SK-N-SH treated with all-trans-retinoic acid at 6 μM for 48 hours (cell line): ENCODE results near the gene ZNF319.

Experiments
- ATAC-seq: fragments of 200-7000 bp; cut with Tn5 transposase; 3 replicates; pipeline ENCODE4 v1.9.1; 2020; ENCODE audit warnings: mild to moderate bottlenecking, moderate library complexity
- ARNTL ChIP-seq: fragments of 450-650 bp; formaldehyde crosslinking; IDR thresholded peaks from 2 replicates; pipeline ENCODE4 v1.5.0; 2020; ENCODE audit warnings: low read depth, mild to moderate bottlenecking, moderate library complexity, borderline replicate concordance
- BACH2 ChIP-seq: fragments of 250-450 bp; sonication (Bioruptor Pico); IDR thresholded peaks from 2 replicates; pipeline ENCODE4 v1.9.0; 2021; ENCODE audit warnings: mild to moderate bottlenecking, borderline replicate concordance
- CSDC2 ChIP-seq: fragments of 250-450 bp; sonication (Bioruptor Pico); IDR thresholded peaks from 2 replicates; pipeline ENCODE4 v1.5.0; 2020; ENCODE audit warnings: mild to moderate bottlenecking, moderate library complexity
- ESRRG ChIP-seq: fragments of 250-450 bp; sonication (Bioruptor Pico); IDR thresholded peaks from 2 replicates; pipeline ENCODE4 v1.6.1; 2021; ENCODE audit warnings: mild to moderate bottlenecking
- GLIS3 ChIP-seq: fragments of 250-450 bp; sonication (Bioruptor Pico); IDR thresholded peaks from 2 replicates; pipeline ENCODE4 v1.5.0; 2020; ENCODE audit warnings: mild to moderate bottlenecking, moderate library complexity
- ISL1 ChIP-seq: fragments of 250-450 bp; sonication (Bioruptor Pico); IDR thresholded peaks from 2 replicates; pipeline ENCODE4 v2.1.2; 2022; ENCODE audit warnings: mild to moderate bottlenecking, moderate library complexity
- OSR1 ChIP-seq: fragments of 250-450 bp; sonication (Bioruptor Pico); IDR thresholded peaks from 2 replicates; pipeline ENCODE4 v1.8.0; 2022; ENCODE audit warnings: moderate library complexity, mild to moderate bottlenecking, inconsistent platforms
- PATZ1 ChIP-seq: fragments of 250-450 bp; sonication (Bioruptor Pico); IDR thresholded peaks from 2 replicates; pipeline ENCODE4 v1.8.0; 2020; ENCODE audit warnings: mild to moderate bottlenecking, moderate library complexity, borderline replicate concordance
- POU6F1 ChIP-seq: fragments of 250-450 bp; sonication (Bioruptor Pico); IDR thresholded peaks from 2 replicates; pipeline ENCODE4 v1.8.0; 2021; ENCODE audit warnings: low read depth, mild to moderate bottlenecking, moderate library complexity, borderline replicate concordance
- PPARA ChIP-seq: fragments of 250-450 bp; sonication (Bioruptor Pico); IDR thresholded peaks from 2 replicates; pipeline ENCODE4 v1.5.0; 2020; ENCODE audit warnings: mild to moderate bottlenecking, borderline replicate concordance
- RARB ChIP-seq: fragments of 250-450 bp; sonication (Bioruptor Pico); IDR thresholded peaks from 2 replicates; pipeline ENCODE4 v1.8.0; 2021; ENCODE audit warnings: mild to moderate bottlenecking, moderate library complexity
- SNAI2 ChIP-seq: fragments of 250-450 bp; sonication (Bioruptor Pico); IDR thresholded peaks from 2 replicates; pipeline ENCODE4 v1.5.0; 2020; ENCODE audit warnings: mild to moderate bottlenecking, moderate library complexity
- TCF4 ChIP-seq: fragments of 250-450 bp; sonication (Bioruptor Pico); IDR thresholded peaks from 2 replicates; pipeline ENCODE4 v1.8.0; 2021; ENCODE audit warnings: mild to moderate bottlenecking, moderate library complexity, borderline replicate concordance
- TOX ChIP-seq: fragments of 250-450 bp; sonication (Bioruptor Pico); IDR thresholded peaks from 2 replicates; pipeline ENCODE4 v1.8.0; 2021; ENCODE audit warnings: mild to moderate bottlenecking, moderate library complexity, borderline replicate concordance
- TSHZ2 ChIP-seq: fragments of 250-450 bp; sonication (Bioruptor Pico); IDR thresholded peaks from 2 replicates; pipeline ENCODE4 v1.5.0; 2020; ENCODE audit warnings: mild to moderate bottlenecking, moderate library complexity
- ZC3H10 ChIP-seq: fragments of 250-450 bp; sonication (Bioruptor Pico); IDR thresholded peaks from 2 replicates; pipeline ENCODE4 v1.5.1; 2021; ENCODE audit warnings: mild to moderate bottlenecking, moderate library complexity
- ZFP3 ChIP-seq: fragments of 250-450 bp; sonication (Bioruptor Pico); IDR thresholded peaks from 2 replicates; pipeline ENCODE4 v1.5.0; 2020; ENCODE audit warnings: mild to moderate bottlenecking, moderate library complexity
- ZFP30 ChIP-seq: fragments of 450-650 bp; formaldehyde crosslinking; IDR thresholded peaks from 2 replicates; pipeline ENCODE4 v1.5.0; 2022; ENCODE audit warnings: mild to moderate bottlenecking, moderate library complexity
- ZNF8 ChIP-seq: fragments of 450-650 bp; formaldehyde crosslinking; IDR thresholded peaks from 2 replicates; pipeline ENCODE4 v1.5.0; 2020; ENCODE audit warnings: mild to moderate bottlenecking, moderate library complexity
- TF ChIP-seq, protein P1 (sequence below): fragments of 250-450 bp; sonication (Bioruptor Pico); IDR thresholded peaks from 2 replicates; pipeline ENCODE4 v1.5.1; 2020; ENCODE audit warnings: low read depth, mild to moderate bottlenecking, moderate library complexity
- TF ChIP-seq, protein P2 (sequence below): fragments of 250-450 bp; sonication (Bioruptor Pico); IDR thresholded peaks from 2 replicates; pipeline ENCODE4 v1.5.1; 2021; ENCODE audit warnings: mild to moderate bottlenecking, moderate library complexity

Gene ZNF319

DNA sequence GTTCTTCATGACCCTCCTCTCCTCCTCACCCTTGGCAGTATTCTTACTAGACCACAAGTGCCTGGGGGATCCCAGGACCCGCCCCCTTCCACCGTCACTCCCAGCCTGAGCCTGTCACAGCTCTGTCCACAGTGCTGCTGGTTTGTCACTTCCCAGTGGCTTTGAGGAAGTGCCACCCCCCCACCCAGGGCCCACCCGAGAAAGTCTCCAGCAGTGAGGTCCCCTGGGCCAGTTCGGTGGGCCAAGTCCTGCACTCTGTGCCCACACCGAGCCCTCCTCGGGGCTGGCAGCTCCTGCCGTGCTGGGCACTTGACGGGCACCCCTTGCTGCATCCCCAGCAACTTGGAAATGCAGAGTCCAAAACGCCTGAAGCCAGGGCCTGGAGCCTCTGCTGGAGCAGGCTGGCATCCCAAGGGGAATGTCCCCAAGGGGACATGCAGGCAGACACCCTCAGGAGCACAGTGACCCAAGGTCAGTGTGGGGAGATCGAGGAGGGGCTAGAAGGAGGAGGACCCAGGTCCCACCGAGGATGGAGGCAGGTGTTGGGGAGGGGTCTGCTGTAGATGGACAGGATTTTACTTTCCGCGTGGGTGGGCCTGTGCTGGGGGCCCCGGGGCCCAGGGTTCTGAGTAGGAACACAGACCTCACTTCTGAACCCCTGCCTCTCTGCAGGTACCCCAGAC lies 40.6 kb upstream of the ZNF319 start:
- TF ChIP-seq POU6F1 (CRISPR knock-in tag) = no peak
- no peak for TF ChIP-seq SNAI2 (CRISPR knock-in tag)
- no peak for TF ChIP-seq ISL1 (CRISPR knock-in tag)
- no peak for TF ChIP-seq OSR1 (CRISPR knock-in tag)
- TF ChIP-seq ESRRG (CRISPR knock-in tag) = no peak
- TF ChIP-seq ZFP3 (CRISPR knock-in tag) = no peak
- TF ChIP-seq CSDC2 (CRISPR knock-in tag) = no peak
- TF ChIP-seq, protein P1, sequence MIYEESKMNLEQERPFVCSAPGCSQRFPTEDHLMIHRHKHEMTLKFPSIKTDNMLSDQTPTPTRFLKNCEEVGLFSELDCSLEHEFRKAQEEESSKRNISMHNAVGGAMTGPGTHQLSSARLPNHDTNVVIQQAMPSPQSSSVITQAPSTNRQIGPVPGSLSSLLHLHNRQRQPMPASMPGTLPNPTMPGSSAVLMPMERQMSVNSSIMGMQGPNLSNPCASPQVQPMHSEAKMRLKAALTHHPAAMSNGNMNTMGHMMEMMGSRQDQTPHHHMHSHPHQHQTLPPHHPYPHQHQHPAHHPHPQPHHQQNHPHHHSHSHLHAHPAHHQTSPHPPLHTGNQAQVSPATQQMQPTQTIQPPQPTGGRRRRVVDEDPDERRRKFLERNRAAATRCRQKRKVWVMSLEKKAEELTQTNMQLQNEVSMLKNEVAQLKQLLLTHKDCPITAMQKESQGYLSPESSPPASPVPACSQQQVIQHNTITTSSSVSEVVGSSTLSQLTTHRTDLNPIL = no peak
- no peak for TF ChIP-seq RARB (CRISPR knock-in tag)
- no peak for TF ChIP-seq ZNF8 (CRISPR knock-in tag)
- TF ChIP-seq TOX (CRISPR knock-in tag) = no peak
- TF ChIP-seq, protein P2, sequence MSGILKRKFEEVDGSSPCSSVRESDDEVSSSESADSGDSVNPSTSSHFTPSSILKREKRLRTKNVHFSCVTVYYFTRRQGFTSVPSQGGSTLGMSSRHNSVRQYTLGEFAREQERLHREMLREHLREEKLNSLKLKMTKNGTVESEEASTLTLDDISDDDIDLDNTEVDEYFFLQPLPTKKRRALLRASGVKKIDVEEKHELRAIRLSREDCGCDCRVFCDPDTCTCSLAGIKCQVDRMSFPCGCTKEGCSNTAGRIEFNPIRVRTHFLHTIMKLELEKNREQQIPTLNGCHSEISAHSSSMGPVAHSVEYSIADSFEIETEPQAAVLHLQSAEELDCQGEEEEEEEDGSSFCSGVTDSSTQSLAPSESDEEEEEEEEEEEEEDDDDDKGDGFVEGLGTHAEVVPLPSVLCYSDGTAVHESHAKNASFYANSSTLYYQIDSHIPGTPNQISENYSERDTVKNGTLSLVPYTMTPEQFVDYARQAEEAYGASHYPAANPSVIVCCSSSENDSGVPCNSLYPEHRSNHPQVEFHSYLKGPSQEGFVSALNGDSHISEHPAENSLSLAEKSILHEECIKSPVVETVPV (CRISPR knock-in tag) = no peak
- TF ChIP-seq PPARA (CRISPR knock-in tag) = no peak
- TF ChIP-seq ZFP30 (CRISPR knock-in tag) = no peak
- TF ChIP-seq, all 23 proteins: peak for 0
- no peak for ATAC-seq

GRCh38 chr16:58040496-58040846 lies 40.0 kb upstream of the ZNF319 start:
- no peak for TF ChIP-seq TOX (CRISPR knock-in tag)
- TF ChIP-seq GLIS3 (CRISPR knock-in tag) = no peak
- no peak for ATAC-seq

GRCh38 chr16:58039829-58040495 lies 39.5 kb upstream of the ZNF319 start:
- TF ChIP-seq PATZ1 (no peak), ZFP30 (CRISPR knock-in tag) (no peak), ESRRG (CRISPR knock-in tag) (no peak), GLIS3 (CRISPR knock-in tag) (no peak), RARB (CRISPR knock-in tag) (no peak), PPARA (CRISPR knock-in tag) (no peak), OSR1 (CRISPR knock-in tag) (no peak), CSDC2 (CRISPR knock-in tag) (no peak)
- TF ChIP-seq, protein P2 (CRISPR knock-in tag) = no peak
- ATAC-seq = no peak

GRCh38 chr16:58038219-58038641 lies 37.8 kb upstream of the ZNF319 start:
- ATAC-seq = no peak
- TF ChIP-seq TCF4 (no peak), ZC3H10 (no peak), ZFP3 (CRISPR knock-in tag) (no peak), PATZ1 (no peak), BACH2 (CRISPR knock-in tag) (no peak), ARNTL (CRISPR knock-in tag) (no peak), TSHZ2 (no peak), OSR1 (CRISPR knock-in tag) (no peak), TOX (CRISPR knock-in tag) (no peak)
